Muscle of leg (tissue), 11 donors: Measurements from ENCODE around the gene MMGT1. TPM values are rescaled to one million over a fixed set of nuclear protein-coding genes. Genes with fewer than 3 reads are reported as not detected.
A peak's percentile ranks its signal among the peaks of the same experiment; 100 is the strongest.
"Not testable (repeated sequence)": the region's sequence is repeated elsewhere in the genome, so short reads cannot be mapped to it uniquely, and the experiment has no call there.

Experiments used
- DNase-seq: peaks from one replicate; pipeline ENCODE4 v3.0.0; 2013
- H3K27ac ChIP-seq: one replicate; pipeline ENCODE4 v1.5.1; 2013; ENCODE audit warnings: mild to moderate bottlenecking, low read length, control low read depth
- H3K27me3 ChIP-seq: one replicate; pipeline ENCODE4 v1.6.1; 2013; ENCODE audit warnings: low read length; ENCODE audit not compliant: control insufficient read depth, insufficient read depth
- H3K36me3 ChIP-seq: one replicate; pipeline ENCODE4 v1.6.1; 2013; ENCODE audit warnings: low read length; ENCODE audit not compliant: control insufficient read depth, insufficient read depth
- H3K4me1 ChIP-seq: one replicate; pipeline ENCODE4 v1.6.1; 2013; ENCODE audit warnings: low read length; ENCODE audit not compliant: control insufficient read depth, insufficient read depth
- H3K4me3 ChIP-seq: one replicate; pipeline ENCODE4 v1.5.1; 2013; ENCODE audit warnings: low read length, control low read depth
- H3K9me3 ChIP-seq: replicated peaks from 2 replicates; pipeline ENCODE4 v1.6.1; 2013; ENCODE audit warnings: low read depth, low read length; ENCODE audit not compliant: control insufficient read depth
- WGBS: methylation state at CpG from one replicate; pipeline ENCODE4 v1.1.5; 2013; ENCODE audit warnings: missing lambda C conversion rate; ENCODE audit not compliant: insufficient coverage; 5-methylcytosine and 5-hydroxymethylcytosine counted together
- polyA plus RNA-seq, 8 donors: library from polyadenylated mRNA; unstranded; fragments of 120-200 nt; gene quantifications; one replicate each; pipeline versions ENCODE4 v1.2.1 to v1.2.3, GENCODE V29; 2013; ENCODE audit warnings: inconsistent platforms in 1 of 8, low replicate concordance in 1 of 8; ENCODE audit not compliant: insufficient read length in 8 of 8, insufficient read depth in 1 of 8
- total RNA-seq: library from RNA; stranded (reverse); fragments of 120-200 nt; gene quantifications from one replicate; pipeline ENCODE4 v1.2.4, GENCODE V29; 2013

The MMGT1 gene
- total and polyA plus RNA-seq, 9 donors = 13.1 to 21.9 (median 16.7) TPM

DNA sequence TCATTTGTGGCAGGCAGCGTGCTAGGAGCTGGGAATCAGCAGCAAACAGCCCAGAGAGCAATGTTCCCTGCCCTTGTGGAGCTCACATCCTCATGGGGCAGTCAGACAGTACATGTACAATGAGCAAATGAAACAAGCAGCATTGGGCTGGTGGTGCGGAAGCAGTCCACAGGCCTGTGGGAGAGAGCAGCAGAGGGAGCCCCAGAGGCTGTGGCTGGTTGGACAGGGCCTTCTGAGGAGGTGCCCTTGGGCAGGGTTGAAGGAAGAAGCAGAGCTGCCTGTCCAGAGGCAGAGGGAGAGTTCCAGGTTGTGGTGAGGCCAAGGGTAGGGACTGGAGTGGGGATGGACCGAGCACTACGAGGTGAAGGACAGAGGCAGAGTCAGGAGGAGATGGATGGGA lies 22.5 kb downstream of the MMGT1 start:
- H3K36me3 ChIP-seq = no peaks in the 10 kb centered on the region
- no peaks in the 10 kb centered on the region for H3K4me1 ChIP-seq
- H3K27ac ChIP-seq = no peak overlapping the region
- no peaks in the 10 kb centered on the region for H3K9me3 ChIP-seq
- WGBS = 63% methylated on average over 4 of the region's 4 CpGs
- no peak for DNase-seq
- H3K27me3 ChIP-seq = peaks cover 9% of the 10 kb centered on the region
- no peak overlapping the region for H3K4me3 ChIP-seq

- Histone ChIP-seq H3K27ac (no peak overlapping the region), H3K9me3 (peaks cover 2% of the 10 kb centered on the region), H3K27me3 (peaks cover 2% of the 10 kb centered on the region), H3K4me3 (no peak overlapping the region), H3K4me1 (no peaks in the 10 kb centered on the region), H3K36me3 (no peaks in the 10 kb centered on the region)
- WGBS = no CpG with 5 or more reads among the region's 2 CpGs
- DNase-seq = no peak
These were observed 29.3 kb downstream of the MMGT1 start for GRCh38 chrX:135944486-135944885.

DNA sequence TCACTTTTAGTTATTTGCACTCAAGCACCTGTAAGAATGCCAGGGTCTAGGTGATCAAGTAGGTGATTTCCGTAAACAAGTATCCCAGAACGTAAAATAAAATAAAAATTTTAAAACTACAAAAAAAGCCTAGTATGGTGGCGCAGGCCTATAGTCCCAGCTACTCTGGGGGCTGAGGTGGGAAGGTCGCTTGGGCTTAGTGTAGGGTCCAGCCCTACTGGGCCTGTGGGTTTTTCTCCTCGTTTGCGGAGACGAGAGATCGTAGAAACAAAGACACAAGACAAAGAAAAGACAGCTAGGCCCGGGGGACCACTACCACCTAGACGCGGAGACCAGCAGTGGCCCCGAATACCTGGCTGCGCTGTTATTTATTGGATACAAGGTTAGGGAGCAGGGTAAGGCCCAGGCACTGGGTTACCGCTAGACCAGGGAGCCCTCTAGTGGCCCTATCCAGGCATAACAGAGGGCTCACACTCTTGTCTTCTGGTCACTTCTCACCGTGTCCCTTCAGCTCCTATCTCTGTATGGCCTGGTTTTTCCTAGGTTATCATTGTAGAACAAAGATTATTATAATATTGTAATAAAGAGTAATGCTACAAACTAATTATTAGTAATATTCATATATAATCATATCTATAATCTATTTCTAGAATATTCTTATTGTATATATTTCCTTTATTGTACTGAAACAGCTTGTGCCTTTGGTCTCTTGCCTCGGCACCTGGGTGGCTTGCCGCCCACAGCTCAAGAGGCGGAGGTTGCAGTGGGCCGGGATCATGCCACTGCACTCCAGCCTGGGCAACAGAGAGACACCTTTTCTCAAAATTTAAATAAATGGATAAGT lies 41.9 kb downstream of the MMGT1 start:
- no peak overlapping the region for H3K27ac ChIP-seq
- no peaks in the 10 kb centered on the region for H3K36me3 ChIP-seq
- H3K4me3 ChIP-seq = no peak overlapping the region
- H3K27me3 ChIP-seq = peaks cover 23% of the 10 kb centered on the region
- no peaks in the 10 kb centered on the region for H3K9me3 ChIP-seq
- peak; percentile 25 for DNase-seq
- no peaks in the 10 kb centered on the region for H3K4me1 ChIP-seq
- 35% methylated on average over 9 of the region's 19 CpGs for WGBS

DNA sequence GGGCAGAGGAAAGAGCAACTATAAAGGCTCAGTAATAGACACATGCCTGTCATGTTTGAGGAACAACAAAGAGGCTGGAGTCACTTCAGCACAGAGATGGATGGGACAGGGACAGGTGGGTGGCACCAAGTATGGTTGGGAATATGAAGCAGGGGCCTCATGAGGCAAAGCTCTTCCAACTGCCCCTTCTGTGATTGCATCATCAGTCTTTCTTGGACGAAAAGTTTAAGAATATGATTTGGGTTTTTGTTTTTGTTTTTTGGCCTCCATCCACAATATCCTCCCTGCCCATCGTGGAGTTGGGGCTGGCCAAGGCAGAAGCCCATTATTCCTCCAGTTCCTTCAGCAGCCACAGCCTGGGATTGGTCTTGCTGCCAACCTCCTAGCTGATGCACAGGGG lies 45.9 kb downstream of the MMGT1 start:
- Histone ChIP-seq H3K27ac (no peak overlapping the region), H3K4me1 (no peaks in the 10 kb centered on the region), H3K27me3 (peaks cover 29% of the 10 kb centered on the region), H3K4me3 (no peak overlapping the region), H3K36me3 (no peaks in the 10 kb centered on the region), H3K9me3 (no peaks in the 10 kb centered on the region)
- DNase-seq = no peak
- 13% methylated on average over 1 of the region's 2 CpGs for WGBS

DNA sequence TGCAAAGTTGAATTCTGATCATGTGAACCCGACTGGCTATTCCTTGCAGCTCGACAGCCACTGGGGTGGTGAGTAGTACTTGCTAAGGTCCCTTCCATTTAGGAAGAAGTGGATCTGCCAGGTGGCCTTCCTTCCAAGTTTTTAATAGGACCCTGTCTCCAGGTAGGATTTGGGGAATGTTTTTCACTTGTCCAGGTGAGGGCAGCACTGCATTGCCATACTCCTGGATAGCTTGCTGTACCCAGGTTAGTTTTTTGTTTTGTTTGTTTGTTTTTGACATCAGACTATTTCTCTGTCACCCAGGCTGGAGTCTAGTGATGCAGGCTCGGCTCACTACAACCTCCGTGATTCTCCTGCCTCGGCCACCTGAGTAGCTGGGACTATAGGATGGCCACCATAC lies 50.4 kb downstream of the MMGT1 start:
- Histone ChIP-seq H3K4me1 (no peaks in the 10 kb centered on the region), H3K27ac (no peak overlapping the region), H3K27me3 (peaks cover 18% of the 10 kb centered on the region), H3K36me3 (no peaks in the 10 kb centered on the region), H3K9me3 (no peaks in the 10 kb centered on the region), H3K4me3 (no peak overlapping the region)
- no peak for DNase-seq
- WGBS = 40% methylated on average over 3 of the region's 5 CpGs

- peaks cover 19% of the 10 kb centered on the region for H3K27me3 ChIP-seq
- H3K4me3 ChIP-seq, H3K27ac ChIP-seq, H3K4me1 ChIP-seq, H3K9me3 ChIP-seq, DNase-seq, H3K36me3 ChIP-seq: not testable (repeated sequence)
- no CpG with 5 or more reads among the region's 1 CpG for WGBS
These were observed 53.3 kb downstream of the MMGT1 start for GRCh38 chrX:135920516-135920915.

- H3K27me3 ChIP-seq = peaks cover 17% of the 10 kb centered on the region
These were observed 59.4 kb downstream of the MMGT1 start for GRCh38 chrX:135914404-135914803.

More at GRCh38 chrX:135914404-135914803, 59.4 kb downstream of the MMGT1 start:
- no peaks in the 10 kb centered on the region for H3K36me3 ChIP-seq
- no peaks in the 10 kb centered on the region for H3K9me3 ChIP-seq
- 61% methylated on average over 5 of the region's 5 CpGs for WGBS
- H3K27ac ChIP-seq = no peak overlapping the region
- H3K4me1 ChIP-seq = no peaks in the 10 kb centered on the region
- no peak overlapping the region for H3K4me3 ChIP-seq
- no peak for DNase-seq

Other genes starting within 250 kb of the MMGT1 start
- gene CT45A3, start 205.8 kb downstream of the MMGT1 start, total RNA-seq = not detected
- gene CT45A3, start 205.8 kb downstream of the MMGT1 start, polyA plus RNA-seq = under 1 TPM in 4 of 8 donors, not detected in 4; 0.18 to 0.38 (median 0.24) TPM
- gene CT45A5, start 188.5 kb downstream of the MMGT1 start, total RNA-seq = 0.09 TPM
- gene CT45A5, start 188.5 kb downstream of the MMGT1 start, polyA plus RNA-seq = 1 to 10 TPM in 1 of 8 donors, under 1 TPM in 3, not detected in 4; 0.26 to 1.6 (median 0.43) TPM
- gene CT45A6, start 171.2 kb downstream of the MMGT1 start, total RNA-seq = not detected
- gene CT45A6, start 171.2 kb downstream of the MMGT1 start, polyA plus RNA-seq = under 1 TPM in 2 of 8 donors, not detected in 6; 0.57 to 0.78 TPM
- gene CT45A2, start 154.0 kb downstream of the MMGT1 start, total RNA-seq = not detected
- gene CT45A2, start 154.0 kb downstream of the MMGT1 start, polyA plus RNA-seq = under 1 TPM in 1 of 8 donors, not detected in 7; 0.17 TPM
- not detected for gene CT45A7, start 136.7 kb downstream of the MMGT1 start, total RNA-seq
- under 1 TPM in 2 of 8 donors, not detected in 6; 0.44 TPM for gene CT45A7, start 136.7 kb downstream of the MMGT1 start, polyA plus RNA-seq
- gene CT45A8, start 119.5 kb downstream of the MMGT1 start, total RNA-seq = not detected
- gene CT45A8, start 119.5 kb downstream of the MMGT1 start, polyA plus RNA-seq = not detected
- not detected for gene CT45A9, start 102.2 kb downstream of the MMGT1 start, total RNA-seq
- not detected for gene CT45A9, start 102.2 kb downstream of the MMGT1 start, polyA plus RNA-seq
- not detected for gene CT45A10, start 80.5 kb downstream of the MMGT1 start, total RNA-seq
- gene CT45A10, start 80.5 kb downstream of the MMGT1 start, polyA plus RNA-seq = not detected
- gene SAGE1, start 80.3 kb downstream of the MMGT1 start, total RNA-seq = not detected
- not detected for gene SAGE1, start 80.3 kb downstream of the MMGT1 start, polyA plus RNA-seq
- gene SLC9A6, start 11.4 kb upstream of the MMGT1 start, total RNA-seq = 7.7 TPM
- gene SLC9A6, start 11.4 kb upstream of the MMGT1 start, polyA plus RNA-seq = 1 to 10 TPM; 6.6 to 8.9 (median 7.0) TPM
- 1,131 TPM for gene FHL1, start 173.5 kb upstream of the MMGT1 start, total RNA-seq
- 1,000 to 10,000 TPM; 1,092 to 1,847 (median 1,509) TPM for gene FHL1, start 173.5 kb upstream of the MMGT1 start, polyA plus RNA-seq